NCI-H1092 treated with DMSO at 0.1 percent for 48 hours (cell line): ENCODE data around the gene EXOC6B.
"Not testable (repeated sequence)": the region's sequence is repeated elsewhere in the genome, so short reads cannot be mapped to it uniquely, and the experiment has no call there.

Experiments
- DNase-seq: peaks from one replicate; lab custom pipeline; 2025; lab: John Stamatoyannopoulos, UW

Gene EXOC6B

GRCh38 chr2:72442270-72442669 lies 383.6 kb downstream of the EXOC6B start:
- no peak for DNase-seq

- DNase-seq, result no peak
These were observed 385.9 kb downstream of the EXOC6B start for GRCh38 chr2:72439892-72440291.

DNA sequence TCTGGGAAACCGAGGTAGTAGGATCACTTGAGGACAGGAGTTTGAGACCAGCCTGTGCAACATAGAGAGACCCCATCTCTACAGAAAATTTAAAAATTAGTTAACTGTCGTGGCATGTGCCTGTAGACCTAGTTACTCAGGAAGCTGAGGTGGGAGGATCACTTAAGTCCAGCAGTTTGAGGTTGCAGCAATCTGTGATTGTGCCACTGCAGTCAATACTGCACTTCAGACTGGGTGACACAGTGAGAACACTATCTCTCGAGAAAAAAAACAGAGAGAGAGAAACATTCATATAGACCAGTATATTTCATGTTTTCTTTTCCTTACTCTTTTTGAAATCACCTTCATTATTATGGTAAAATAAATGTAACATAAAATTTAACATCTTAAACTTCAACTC lies 387.5 kb downstream of the EXOC6B start:
- no peak for DNase-seq

DNA sequence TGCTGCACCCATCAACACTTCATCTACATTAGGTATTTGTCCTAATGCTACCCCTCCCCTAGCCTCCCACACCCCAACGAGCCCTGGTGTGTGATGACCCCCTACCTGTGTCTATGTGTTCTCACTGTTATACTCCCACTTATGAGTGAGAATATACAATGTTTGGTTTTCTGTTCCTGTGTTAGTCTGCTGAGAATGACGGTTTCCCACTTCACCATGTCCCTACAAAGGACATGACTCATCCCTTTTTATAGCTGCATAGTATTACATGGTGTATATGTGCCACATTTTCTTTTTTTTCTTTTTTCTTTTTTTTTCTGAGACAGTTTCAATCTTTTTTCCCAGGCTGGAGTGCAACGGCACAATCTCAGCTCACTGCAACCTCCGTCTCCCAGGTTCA lies 394.1 kb downstream of the EXOC6B start:
- DNase-seq, result no peak

GRCh38 chr2:72427022-72427861 lies 398.6 kb downstream of the EXOC6B start:
- DNase-seq, result no peak

GRCh38 chr2:72425996-72426395 lies 399.8 kb downstream of the EXOC6B start:
- no peak for DNase-seq

DNA sequence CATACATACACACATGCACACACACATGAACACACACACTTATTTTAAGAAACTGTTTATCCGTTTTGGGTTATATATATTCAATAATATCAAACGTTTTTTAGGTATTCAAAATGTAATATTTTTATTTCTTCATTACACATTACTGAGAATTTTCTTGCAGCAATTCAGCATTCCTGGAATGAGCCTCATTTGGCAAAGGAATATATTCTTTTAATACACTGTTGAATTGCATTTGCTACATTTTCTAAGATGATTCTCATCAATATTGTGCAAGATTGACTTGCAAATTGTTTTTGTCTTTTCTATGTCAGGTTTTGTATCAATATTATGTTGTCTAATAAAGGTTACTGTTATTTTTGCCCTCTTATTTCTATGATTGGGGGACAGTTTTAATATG lies 402.1 kb downstream of the EXOC6B start:
- no peak for DNase-seq

GRCh38 chr2:72421771-72422379 lies 404.0 kb downstream of the EXOC6B start:
- DNase-seq, result not testable (repeated sequence)

- DNase-seq, result no peak
These were observed 409.9 kb downstream of the EXOC6B start for GRCh38 chr2:72415781-72416475.

GRCh38 chr2:72415241-72415661 lies 410.6 kb downstream of the EXOC6B start:
- no peak for DNase-seq

- DNase-seq, result no peak
These were observed 411.6 kb downstream of the EXOC6B start for GRCh38 chr2:72414137-72414760.

DNA sequence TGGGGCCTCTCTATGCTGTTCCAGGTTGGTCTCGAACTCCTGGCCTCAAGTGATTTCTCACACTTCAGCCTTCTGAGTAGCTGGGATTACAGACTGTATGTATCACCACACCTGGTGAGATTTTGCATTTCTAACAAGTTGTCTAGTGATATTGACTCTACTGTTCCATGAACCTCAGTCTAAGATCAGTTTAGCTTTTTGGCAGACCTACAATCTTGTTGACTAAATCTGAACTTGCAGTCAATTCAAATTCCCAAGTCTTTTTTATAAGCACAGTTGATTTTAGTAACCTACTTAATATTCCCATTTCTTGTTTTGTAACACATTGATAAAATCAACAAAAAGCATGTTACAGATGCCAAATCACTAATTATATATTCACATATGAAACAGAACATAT lies 412.1 kb downstream of the EXOC6B start:
- DNase-seq, result no peak

- no peak for DNase-seq
These were observed 413.6 kb downstream of the EXOC6B start for GRCh38 chr2:72412214-72412613.

DNA sequence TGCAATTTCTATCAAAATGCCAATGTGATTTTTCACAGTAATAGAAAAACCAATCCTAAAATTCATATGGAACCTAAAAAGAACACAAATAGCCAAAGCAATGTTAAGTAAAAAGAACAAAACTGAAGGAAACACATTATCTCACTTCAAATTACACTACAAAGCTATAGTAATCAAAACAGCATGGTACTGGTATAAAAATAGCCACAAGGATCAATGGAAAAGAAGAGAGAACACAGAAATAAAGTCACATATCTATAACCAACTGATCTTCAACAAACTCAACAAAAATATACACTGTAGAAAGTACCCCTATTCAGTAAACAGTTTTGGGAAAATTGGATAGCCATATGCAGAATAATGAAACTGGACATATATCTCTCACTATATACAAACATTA lies 426.0 kb downstream of the EXOC6B start:
- no peak for DNase-seq

DNA sequence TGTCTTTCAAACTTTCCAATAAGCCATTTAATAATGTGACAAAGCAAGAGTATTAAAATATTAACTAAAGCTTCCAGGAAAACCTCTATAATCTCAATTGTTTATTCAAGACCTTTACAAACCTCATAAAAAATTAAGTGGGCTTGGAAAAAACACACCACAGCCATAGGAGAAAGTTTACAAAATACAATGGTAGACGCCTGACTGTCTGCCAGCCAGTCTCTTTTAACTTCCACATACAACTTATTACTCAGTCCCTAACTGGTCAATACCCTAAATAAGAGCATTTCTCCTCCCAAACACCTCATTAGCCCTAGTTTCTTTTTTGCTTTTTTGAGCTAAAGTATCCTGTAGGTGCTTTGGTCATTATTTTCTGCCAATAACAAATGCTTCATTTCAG lies 430.7 kb downstream of the EXOC6B start:
- DNase-seq, result peak; percentile 35

- DNase-seq, result peak; percentile 57
These were observed 431.2 kb downstream of the EXOC6B start for GRCh38 chr2:72394541-72395070.

GRCh38 chr2:72389447-72389846 lies 436.4 kb downstream of the EXOC6B start:
- DNase-seq, result no peak

DNA sequence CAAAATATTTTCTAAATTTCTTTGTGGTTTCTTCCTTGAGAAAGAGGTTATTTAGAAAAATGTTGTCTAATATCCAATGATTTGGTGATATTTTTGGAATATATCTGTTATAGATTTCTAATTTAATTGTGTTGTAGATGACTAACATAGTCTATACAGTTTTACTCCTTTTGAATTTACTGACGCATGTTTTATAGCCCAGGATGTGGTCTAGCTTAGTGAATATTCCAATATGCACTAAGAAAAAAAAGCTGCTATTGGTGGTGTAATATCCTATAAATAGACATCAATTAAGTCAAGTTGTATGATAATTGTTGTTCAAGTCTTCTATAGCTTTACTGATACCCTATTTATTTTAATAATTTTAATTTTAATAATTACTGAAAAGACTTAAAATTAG lies 437.6 kb downstream of the EXOC6B start:
- DNase-seq, result no peak

- no peak for DNase-seq
These were observed 439.5 kb downstream of the EXOC6B start for GRCh38 chr2:72386288-72386687.

GRCh38 chr2:72378753-72379348 lies 447.0 kb downstream of the EXOC6B start:
- no peak for DNase-seq

- no peak for DNase-seq
These were observed 458.2 kb downstream of the EXOC6B start for GRCh38 chr2:72367530-72368225.
